NCI-H526 treated with DMSO at 0.1 percent for 48 hours (cell line): ENCODE results near the gene BAD.

Source experiments
- DNase-seq: peaks from one replicate; lab custom pipeline; 2025; lab: John Stamatoyannopoulos, UW

BAD gene

DNA sequence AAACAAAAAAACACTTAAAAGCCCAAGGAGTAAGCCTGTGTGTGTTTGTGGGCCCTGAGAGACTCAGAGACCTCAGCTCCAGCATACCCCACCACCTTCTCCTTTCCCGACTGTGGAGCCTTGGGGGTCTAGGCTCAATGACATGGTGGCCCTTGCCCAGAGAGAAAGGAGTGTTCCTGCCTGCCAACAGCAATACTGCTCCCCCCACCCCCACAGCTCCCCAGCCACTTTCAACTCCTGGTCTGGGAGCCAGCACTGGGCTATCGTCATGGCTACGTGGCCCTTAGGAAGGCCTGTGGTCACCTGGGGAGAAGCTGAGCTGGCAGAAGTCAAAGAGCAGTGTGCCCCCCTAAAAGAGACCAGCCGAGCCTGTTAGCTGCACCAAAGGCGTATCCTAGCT lies 40.4 kb downstream of the BAD start:
- no peak for DNase-seq

DNA sequence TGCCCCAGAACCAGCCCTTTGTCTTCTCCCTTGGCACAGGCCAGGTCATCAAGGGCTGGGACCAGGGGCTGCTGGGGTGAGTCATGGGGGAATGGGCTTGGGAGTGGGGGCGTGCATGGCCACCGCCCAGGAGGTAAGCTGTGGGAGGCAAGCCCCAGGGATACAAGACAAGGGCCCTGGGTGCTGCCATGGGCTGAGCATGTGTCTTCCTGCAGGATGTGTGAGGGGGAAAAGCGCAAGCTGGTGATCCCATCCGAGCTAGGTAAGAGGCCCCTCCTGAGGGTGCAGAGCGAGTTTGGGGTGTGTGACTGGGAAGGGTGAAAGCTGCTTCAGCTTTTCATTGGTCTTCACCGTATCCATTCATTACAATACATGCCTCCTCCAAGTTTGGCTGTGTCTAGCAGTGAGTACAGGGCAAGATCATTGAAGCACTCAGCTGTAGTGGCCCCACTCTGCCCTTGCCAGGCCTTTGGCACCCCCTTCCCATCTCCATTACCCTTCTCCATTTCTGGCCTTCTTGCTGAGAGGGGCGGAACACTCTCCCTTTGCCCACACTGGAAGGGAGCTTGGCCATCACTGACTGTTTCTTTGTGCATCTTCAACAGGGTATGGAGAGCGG lies 41.1 kb downstream of the BAD start:
- no peak for DNase-seq

GRCh38 chr11:64241491-64242374 lies 42.7 kb downstream of the BAD start:
- peak; percentile 30 for DNase-seq

DNA sequence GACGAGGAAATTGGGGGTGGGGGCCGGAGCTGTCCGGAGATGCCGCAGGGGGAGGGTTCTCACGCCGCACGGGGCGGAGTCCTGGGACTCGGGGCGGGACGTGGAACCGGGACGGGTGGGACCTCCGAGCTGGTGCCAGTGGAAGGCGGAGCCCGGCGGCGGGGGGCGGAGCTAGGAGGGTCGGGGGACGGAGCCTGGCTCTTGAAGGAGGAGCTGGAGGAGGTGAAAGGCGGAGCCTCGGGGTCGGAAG lies 43.3 kb downstream of the BAD start:
- peak; percentile 98 for DNase-seq

DNA sequence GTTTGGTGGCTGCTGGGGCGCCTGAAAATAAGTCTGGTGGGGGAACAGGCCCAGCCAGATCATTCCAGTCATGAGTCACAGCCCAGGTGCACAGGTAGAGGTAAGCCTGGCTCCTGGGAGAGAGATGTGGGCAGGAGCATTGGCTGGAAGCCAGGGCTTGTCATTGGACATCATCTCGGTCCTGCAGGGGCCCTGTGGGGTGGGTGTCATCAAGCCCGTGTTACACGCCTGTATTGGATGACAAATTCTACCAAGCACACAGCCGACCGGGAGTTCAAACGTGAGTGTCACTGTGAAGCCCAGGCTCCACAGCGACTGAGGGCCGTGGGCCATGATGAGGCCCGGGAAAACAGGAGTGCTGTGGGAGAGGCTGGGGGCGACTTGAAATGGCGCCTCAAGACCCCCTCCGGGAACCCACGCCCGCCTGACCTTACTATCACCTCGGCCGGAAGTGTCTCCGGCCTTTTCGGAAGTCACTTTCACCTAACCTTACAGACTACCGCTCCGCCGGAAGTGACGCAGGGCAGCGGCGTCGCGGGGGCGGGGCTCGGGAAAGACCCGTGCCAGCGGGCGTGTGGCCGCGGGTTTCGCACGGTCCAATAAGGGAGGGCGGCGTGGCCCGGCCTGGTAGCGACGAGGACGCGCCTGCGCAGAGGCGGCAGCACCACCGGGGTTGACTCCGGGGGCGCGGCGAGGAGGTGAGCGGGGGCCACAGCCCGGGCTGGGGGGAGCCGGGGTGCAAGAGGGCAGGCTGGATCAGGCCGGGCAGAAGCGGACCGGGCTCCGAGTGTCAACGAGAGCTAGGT lies 43.8 kb downstream of the BAD start, which contains the start of gene FKBP2:
Gene FKBP2, plus strand, starts transcription at position 661 of the 806 bp plus-strand sequence. CDS start 1,293 bp downstream, outside the sequence.
- DNase-seq, result peak; percentile 93

DNA sequence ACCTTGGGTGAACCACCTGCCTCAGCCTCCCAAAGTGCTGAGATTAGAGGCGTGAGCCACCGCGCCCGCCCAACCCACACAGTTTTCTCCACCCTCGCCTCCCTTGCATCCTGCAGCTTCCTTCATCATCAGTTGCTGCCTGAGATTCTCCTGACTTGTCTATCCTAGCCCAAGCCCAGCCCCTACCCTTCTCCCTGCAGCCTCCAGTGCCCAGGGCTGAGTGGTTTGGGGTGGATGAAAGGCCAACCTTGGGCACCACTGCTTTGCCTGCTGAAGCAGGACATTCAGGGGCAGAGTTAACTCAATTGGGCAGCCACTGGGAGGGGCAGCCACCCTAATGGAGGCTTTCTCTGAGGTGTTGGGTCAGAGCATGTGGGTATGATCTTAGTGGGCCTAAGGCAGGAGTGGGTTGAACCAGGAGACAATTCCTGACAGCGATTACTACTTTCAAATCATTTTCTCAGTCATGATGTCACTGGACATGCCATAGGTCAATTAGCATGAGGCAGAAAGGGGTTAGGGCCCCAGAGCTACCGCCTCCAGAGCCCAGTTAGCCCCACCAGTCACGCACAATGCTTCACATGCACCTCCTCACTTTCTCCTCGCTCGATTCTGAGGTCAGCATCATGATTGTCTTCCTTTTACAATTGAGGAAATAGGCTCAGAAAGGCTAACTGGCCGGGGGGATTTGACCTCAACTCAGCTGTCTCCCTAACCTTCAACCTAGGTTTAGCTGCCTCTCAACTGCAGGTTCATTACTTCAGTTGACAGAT lies 44.6 kb downstream of the BAD start:
- no peak for DNase-seq

DNA sequence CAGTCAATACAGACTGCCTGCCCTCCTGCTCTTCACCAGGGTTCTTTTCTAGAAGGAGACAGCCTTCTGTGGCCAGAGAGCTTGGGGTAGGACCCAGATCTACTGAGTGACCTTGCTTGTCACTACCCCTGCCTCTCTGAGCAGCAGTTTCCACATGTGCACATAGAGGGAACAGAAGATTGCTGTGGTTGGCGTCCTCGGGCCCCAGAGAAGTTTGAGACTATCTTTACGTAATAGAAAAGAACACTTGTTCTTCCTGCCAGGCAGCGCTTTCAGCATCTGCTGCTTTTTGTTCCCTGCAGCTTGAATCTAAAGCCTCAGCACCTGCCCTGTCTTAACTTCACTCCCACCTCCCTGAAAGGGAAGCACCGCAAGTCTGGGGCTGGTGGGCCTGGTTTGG lies 45.5 kb downstream of the BAD start:
- DNase-seq, result no peak

GRCh38 chr11:64238076-64238475 lies 46.4 kb downstream of the BAD start:
- no peak for DNase-seq

DNA sequence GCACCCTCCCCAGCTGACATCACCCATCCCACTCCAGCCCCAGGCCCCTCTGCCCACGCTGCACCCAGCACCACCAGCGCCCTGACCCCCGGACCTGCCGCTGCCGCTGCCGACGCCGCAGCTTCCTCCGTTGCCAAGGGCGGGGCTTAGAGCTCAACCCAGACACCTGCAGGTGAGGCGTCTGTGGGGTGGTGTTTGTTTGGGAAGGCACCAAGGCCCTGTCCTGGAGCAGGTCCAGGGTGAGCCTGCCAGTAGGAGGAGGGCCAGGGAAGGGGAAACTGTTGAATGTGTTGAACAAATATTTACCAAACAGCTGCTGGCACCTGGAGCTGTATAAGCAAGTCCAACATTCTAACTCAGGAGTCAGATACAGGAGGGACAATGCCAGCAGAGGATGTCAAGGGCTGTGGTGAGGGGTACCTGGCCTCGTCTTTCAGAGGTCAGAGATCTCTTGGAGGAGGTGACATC lies 46.9 kb downstream of the BAD start:
- peak; percentile 60 for DNase-seq

DNA sequence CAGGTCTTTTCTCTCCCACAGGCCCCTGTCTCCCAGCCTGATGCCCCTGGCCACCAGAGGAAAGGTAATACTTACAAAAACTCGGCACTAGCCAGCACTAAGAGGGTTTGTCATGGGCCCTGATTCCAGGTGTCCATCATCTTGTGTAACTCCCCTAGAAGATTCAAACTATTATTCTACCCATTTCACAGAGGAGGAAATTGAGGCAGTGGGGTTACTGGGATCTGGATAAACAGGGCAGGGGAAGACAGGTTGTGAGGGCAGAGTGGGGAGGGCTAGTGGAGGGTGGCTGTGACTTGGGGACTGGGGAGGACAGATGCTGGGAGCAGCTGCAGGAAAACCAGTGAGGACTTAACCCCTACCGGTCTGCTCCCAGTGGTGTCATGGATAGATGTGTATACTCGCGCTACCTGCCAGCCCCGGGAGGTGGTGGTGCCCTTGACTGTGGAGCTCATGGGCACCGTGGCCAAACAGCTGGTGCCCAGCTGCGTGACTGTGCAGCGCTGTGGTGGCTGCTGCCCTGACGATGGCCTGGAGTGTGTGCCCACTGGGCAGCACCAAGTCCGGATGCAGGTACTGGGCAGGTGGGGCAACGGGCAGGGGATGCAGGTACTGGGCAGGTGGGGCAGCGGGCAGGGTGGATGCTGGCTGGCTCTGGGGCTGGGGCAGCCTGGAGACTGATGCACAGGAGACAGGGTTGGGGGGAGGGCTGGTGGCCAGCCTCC lies 48.9 kb downstream of the BAD start:
- DNase-seq, result no peak

- DNase-seq, result peak; percentile 69
These were observed 49.7 kb downstream of the BAD start for GRCh38 chr11:64234647-64235379.

GRCh38 chr11:64233913-64234586 lies 50.4 kb downstream of the BAD start, which contains the start of gene VEGFB:
TSS of gene VEGFB (plus strand) at chr11:64234584. CDS start at chr11:64234834, 250 bp downstream.
- peak; percentile 48 for DNase-seq

GRCh38 chr11:64232967-64233315 lies 51.5 kb downstream of the BAD start:
- DNase-seq, result no peak

DNA sequence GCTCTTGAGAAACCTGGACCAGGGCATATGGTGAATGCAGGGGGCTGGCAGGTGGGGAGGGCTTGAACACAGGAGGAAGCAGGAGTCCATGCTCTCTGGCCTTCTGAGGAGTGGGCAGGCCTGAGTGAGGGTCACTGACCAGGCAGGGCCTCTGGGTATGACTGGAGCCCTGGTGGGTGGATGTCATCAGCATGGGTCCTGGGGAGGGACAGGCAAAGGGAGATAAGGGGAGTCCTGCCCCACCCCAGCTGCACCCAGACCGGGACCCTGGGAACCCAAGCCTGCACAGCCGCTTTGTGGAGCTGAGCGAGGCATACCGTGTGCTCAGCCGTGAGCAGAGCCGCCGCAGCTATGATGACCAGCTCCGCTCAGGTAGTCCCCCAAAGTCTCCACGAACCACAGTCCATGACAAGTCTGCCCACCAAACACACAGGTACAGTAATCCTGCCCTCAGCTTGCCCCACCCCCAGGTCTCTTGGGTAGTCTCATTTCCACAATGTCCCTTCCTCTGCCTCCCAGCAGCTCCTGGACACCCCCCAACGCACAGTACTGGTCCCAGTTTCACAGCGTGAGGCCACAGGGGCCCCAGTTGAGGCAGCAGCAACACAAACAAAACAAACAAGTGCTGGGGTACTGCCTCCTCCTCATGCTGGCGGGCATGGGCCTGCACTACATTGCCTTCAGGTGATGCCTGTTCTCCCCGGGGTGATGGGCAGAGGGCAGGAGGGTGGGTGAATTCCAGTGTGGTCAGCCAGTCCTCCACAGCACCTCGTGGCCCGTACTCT lies 52.1 kb downstream of the BAD start:
- no peak for DNase-seq

DNA sequence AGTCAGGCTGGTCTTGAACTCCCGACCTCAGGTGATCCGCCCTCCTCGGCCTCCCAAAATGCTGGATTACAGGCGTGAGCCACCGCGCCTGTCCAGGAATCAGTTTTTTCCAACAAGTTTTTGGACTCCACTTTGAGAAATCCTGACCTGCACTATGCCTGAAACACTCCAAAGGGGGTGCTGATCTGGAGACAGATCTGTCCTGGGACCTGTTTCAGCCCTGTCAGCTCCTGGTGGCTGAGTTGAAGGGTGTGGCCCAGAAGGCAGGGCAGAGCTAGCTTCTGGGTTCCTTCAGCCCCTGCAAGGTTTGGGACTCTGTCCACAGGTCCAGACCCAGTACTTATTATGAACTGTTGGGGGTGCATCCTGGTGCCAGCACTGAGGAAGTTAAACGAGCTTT lies 52.9 kb downstream of the BAD start:
- DNase-seq, result no peak

- no peak for DNase-seq
These were observed 53.5 kb downstream of the BAD start for GRCh38 chr11:64230985-64231365.

GRCh38 chr11:64230171-64230984 lies 54.1 kb downstream of the BAD start, which contains the start of gene DNAJC4:
TSS of gene DNAJC4 (plus strand) at chr11:64230548. CDS start at chr11:64230855, 307 bp downstream.
- DNase-seq, result peak; percentile 97

DNA sequence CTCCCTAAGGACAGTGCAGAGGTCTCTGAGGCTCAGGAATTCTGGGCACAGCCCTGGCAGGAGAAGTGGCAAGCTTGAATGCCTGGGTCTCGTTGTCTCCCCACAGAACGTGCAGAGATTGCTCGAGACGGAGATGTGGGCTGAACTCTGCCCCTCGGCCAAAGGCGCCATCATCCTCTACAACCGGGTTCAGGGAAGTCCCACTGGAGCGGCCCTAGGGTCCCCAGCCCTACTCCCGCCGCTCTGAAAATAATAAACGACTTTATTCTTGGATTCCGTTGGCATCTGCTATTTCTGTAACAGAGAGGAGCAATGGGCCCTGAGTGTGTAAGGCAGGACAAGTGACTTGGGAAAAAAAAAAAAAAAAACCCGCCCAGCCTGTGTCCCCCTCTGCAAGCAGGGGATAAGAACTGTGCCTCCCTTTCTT lies 54.7 kb downstream of the BAD start:
- no peak for DNase-seq
